ENCODE results near the gene SHC4.

Gene SHC4

GRCh38 chr15:48922046-48922445 is 41.7 kb downstream of the SHC4 start:
- Histone ChIP-seq H3K4me3 (IDR thresholded peaks at IDR 0.05; ENCODE audit: insufficient read depth, low read depth, low read length) (no peak overlapping the region), H3K4me2 (no peak overlapping the region), H3K79me2 (ENCODE audit: insufficient read depth, low read depth) (no peaks in the 10 kb centered on the region), H3K27ac (no peak overlapping the region), H3K27me3 (ENCODE audit: insufficient read depth, low read depth) (no peaks in the 10 kb centered on the region), H3K4me1 (ENCODE audit: low read depth, poor library complexity, severe bottlenecking) (no peaks in the 10 kb centered on the region), H4K20me1 (ENCODE audit: insufficient read depth) (no peaks in the 10 kb centered on the region), H2AFZ (ENCODE audit: low read depth) (no peak overlapping the region), H3K9ac (no peak overlapping the region), H3K36me3 (ENCODE audit: insufficient read depth) (no peaks in the 10 kb centered on the region)
- TF ChIP-seq CTCF (conservative IDR thresholded peaks at IDR 0.05; ENCODE audit: low read depth, low read length), result no peak

DNA sequence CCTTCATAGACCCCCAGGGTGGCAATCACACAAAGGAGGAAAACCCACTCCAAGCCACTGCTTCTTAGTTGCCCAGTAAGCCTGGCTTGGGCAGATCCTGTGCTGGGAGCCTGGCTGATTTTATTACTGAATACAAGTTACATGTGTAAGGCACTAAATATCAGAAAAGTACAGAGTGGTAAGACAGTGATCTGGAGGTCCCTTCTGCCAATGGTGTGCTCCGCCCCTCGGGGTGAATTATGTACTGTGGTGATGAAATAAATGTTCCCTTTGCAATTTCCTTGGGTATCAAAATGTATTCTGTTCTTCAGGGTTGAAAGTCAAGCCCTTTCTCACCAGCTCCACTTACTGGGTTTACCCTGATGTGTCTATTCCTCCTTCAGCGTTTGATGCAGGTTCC is 47.0 kb downstream of the SHC4 start:
- Histone ChIP-seq H2AFZ (ENCODE audit: low read depth) (no peak overlapping the region), H3K4me1 (ENCODE audit: low read depth, poor library complexity, severe bottlenecking) (no peaks in the 10 kb centered on the region), H3K27ac (no peak overlapping the region), H3K79me2 (ENCODE audit: insufficient read depth, low read depth) (no peaks in the 10 kb centered on the region), H4K20me1 (ENCODE audit: insufficient read depth) (no peaks in the 10 kb centered on the region), H3K36me3 (ENCODE audit: insufficient read depth) (no peaks in the 10 kb centered on the region), H3K27me3 (ENCODE audit: insufficient read depth, low read depth) (no peaks in the 10 kb centered on the region), H3K9ac (no peak overlapping the region), H3K4me3 (IDR thresholded peaks at IDR 0.05; ENCODE audit: insufficient read depth, low read depth, low read length) (no peak overlapping the region), H3K4me2 (no peak overlapping the region)
- TF ChIP-seq CTCF (conservative IDR thresholded peaks at IDR 0.05; ENCODE audit: low read depth, low read length), result no peak

DNA sequence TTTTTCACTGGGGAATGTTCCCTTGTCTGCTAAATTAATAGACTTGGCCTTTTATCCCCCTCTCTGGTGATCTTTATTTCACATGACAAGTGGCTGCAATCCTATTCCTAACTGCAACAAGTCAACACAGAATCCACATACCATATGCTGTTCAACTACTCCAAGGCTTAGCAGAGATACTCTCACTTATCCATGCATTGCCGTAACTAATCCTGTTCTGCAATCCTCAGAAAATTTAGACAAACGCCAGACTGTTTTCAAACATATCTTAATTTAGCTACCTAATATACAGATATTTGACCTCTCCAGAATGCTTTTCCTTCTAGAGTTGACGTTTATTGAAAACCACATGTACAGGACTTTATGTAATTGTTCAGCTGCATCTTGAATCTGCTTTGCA is 47.9 kb downstream of the SHC4 start:
- no peaks in the 10 kb centered on the region for H3K36me3 ChIP-seq (ENCODE audit: insufficient read depth)
- no peak overlapping the region for H2AFZ ChIP-seq (ENCODE audit: low read depth)
- H3K4me2 ChIP-seq, result no peak overlapping the region
- H3K4me1 ChIP-seq (ENCODE audit: low read depth, poor library complexity, severe bottlenecking), result no peaks in the 10 kb centered on the region
- no peak overlapping the region for H3K4me3 ChIP-seq (IDR thresholded peaks at IDR 0.05; ENCODE audit: insufficient read depth, low read depth, low read length)
- H3K79me2 ChIP-seq (ENCODE audit: insufficient read depth, low read depth), result no peaks in the 10 kb centered on the region
- no peak for TF ChIP-seq CTCF (conservative IDR thresholded peaks at IDR 0.05; ENCODE audit: low read depth, low read length)
- H3K27me3 ChIP-seq (ENCODE audit: insufficient read depth, low read depth), result no peaks in the 10 kb centered on the region
- H3K27ac ChIP-seq, result no peak overlapping the region
- no peaks in the 10 kb centered on the region for H4K20me1 ChIP-seq (ENCODE audit: insufficient read depth)
- H3K9ac ChIP-seq, result no peak overlapping the region

DNA sequence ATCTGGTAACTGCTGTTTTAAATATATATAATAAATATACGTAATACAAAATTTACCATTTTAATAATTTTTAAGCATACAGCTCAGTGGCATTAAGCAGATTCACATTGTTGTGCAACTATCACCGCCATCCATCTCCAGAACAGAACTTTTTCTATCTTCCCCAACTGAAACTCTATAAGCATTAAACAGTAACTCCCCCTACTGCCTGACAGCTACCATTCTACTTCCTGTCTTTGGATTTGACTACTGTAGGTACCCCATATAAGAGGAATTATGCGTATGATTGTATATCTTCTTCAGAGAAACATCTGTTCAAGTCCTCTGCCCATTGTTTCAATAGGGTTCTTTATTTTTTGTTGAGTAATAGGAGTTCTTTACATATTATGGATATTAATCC is 49.0 kb downstream of the SHC4 start:
- H3K27me3 ChIP-seq (ENCODE audit: insufficient read depth, low read depth), result no peaks in the 10 kb centered on the region

More for the DNA sequence above, 49.0 kb downstream of the SHC4 start:
- no peaks in the 10 kb centered on the region for H4K20me1 ChIP-seq (ENCODE audit: insufficient read depth)
- H3K27ac ChIP-seq, result no peak overlapping the region
- no peak for TF ChIP-seq CTCF (conservative IDR thresholded peaks at IDR 0.05; ENCODE audit: low read depth, low read length)
- H3K4me3 ChIP-seq (IDR thresholded peaks at IDR 0.05; ENCODE audit: insufficient read depth, low read depth, low read length), result no peak overlapping the region
- no peaks in the 10 kb centered on the region for H3K36me3 ChIP-seq (ENCODE audit: insufficient read depth)
- no peaks in the 10 kb centered on the region for H3K4me1 ChIP-seq (ENCODE audit: low read depth, poor library complexity, severe bottlenecking)
- H3K9ac ChIP-seq, result no peak overlapping the region
- H3K79me2 ChIP-seq (ENCODE audit: insufficient read depth, low read depth), result no peaks in the 10 kb centered on the region
- H2AFZ ChIP-seq (ENCODE audit: low read depth), result no peak overlapping the region
- H3K4me2 ChIP-seq, result no peak overlapping the region
